Measurements from ENCODE around the gene LSP1.
A peak's percentile ranks its signal among the peaks of the same experiment; 100 is the strongest.

DNA sequence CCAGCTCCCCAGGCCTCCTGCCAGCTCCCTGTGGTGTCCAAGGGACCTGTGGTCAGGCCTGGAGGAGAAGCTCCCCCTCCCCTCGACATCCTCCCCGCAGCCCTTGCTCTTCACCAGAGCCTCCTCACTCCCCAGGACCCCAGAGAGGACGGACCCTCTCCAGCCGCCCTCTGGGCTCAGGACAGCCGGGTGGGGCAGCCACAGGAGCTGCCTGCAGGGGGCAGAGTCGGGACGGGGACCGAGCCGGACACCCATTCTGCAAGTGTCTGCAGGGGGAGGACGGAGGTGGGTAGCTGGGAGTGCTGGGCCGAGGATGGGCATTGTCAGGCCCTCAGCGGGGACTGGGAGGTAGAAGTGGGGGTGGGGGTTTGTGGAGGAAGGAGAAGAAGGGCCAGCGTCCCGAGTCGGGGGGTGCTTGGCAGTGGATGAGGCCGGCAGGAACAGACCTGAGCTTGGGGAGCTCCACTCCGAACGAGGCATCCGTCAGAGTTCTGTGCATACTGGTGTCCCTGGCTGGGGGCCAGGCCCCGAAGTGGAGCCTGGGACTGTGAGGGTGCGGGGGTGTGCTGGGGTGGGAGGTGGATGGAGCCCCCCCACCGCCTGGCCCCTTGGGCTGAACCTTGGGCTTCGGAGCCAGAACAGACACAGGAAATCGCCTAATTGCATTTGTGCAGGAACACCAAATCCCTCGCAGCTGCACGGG is 23.6 kb downstream of the LSP1 start:
- TF ChIP-seq, protein P1, sequence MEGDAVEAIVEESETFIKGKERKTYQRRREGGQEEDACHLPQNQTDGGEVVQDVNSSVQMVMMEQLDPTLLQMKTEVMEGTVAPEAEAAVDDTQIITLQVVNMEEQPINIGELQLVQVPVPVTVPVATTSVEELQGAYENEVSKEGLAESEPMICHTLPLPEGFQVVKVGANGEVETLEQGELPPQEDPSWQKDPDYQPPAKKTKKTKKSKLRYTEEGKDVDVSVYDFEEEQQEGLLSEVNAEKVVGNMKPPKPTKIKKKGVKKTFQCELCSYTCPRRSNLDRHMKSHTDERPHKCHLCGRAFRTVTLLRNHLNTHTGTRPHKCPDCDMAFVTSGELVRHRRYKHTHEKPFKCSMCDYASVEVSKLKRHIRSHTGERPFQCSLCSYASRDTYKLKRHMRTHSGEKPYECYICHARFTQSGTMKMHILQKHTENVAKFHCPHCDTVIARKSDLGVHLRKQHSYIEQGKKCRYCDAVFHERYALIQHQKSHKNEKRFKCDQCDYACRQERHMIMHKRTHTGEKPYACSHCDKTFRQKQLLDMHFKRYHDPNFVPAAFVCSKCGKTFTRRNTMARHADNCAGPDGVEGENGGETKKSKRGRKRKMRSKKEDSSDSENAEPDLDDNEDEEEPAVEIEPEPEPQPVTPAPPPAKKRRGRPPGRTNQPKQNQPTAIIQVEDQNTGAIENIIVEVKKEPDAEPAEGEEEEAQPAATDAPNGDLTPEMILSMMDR (IDR thresholded peaks at IDR 0.05 in 8 of 11, conservative IDR thresholded peaks at IDR 0.05 in 3 of 11): peak; percentile 15 to 74 (median 58)
- TF ChIP-seq POLR2AphosphoS5 (IDR thresholded peaks at IDR 0.05) (peak in 2 of 3 donors; percentile 50 to 56), POLR2A (IDR thresholded peaks at IDR 0.05) (no peak)
